ENCODE measurements around the gene SUPT16H. TPM values are rescaled to one million over a fixed set of nuclear protein-coding genes. Genes with fewer than 3 reads are reported as not detected.

Gene SUPT16H
- total and polyA plus RNA-seq, 10 of the 15 experiments (the other 5 are each of a cell fraction or from before 2014, with no cell fraction given), result 90.7 to 201 (median 121) TPM

GRCh38 chr14:21320913-21321312 is 62.9 kb downstream of the SUPT16H start:
- peaks cover 7% of the 10 kb centered on the region for H3K4me1 ChIP-seq (ENCODE audit: control insufficient read depth, insufficient read depth, low read length)
- H3K27me3 ChIP-seq (replicated peaks in 1 of 2; ENCODE audit: control insufficient read depth in 2 of 2, insufficient read depth in 2 of 2, low read length in 1 of 2), result no peaks in the 10 kb centered on the region; a peak in 1 of 4 replicates
- no peak overlapping the region for H3K4me2 ChIP-seq (ENCODE audit: control insufficient read depth, insufficient read depth)
- no peak for DNase-seq (ENCODE audit: low read depth, low spot score)
- no peak for FAIRE-seq
- ChIA-PET SMC1A (ENCODE audit: uncharacterized antibody, unreplicated experiment) (no interaction called here), RAD21 (ENCODE audit: unreplicated experiment) (no interaction called here), CTCF (no interaction called here), POLR2A (no interaction called here)
- no peaks in the 10 kb centered on the region for H3K79me2 ChIP-seq (ENCODE audit: control insufficient read depth, insufficient read depth, low read length)
- BruUV-seq (replicated peaks), result no TSS peak
- TF ChIP-seq LARP7 (IDR thresholded peaks at IDR 0.05) (no peak), ZBED1 (IDR thresholded peaks at IDR 0.05; ENCODE audit: borderline replicate concordance) (no peak), CBFB (IDR thresholded peaks at IDR 0.05; ENCODE audit: low read depth) (no peak), RUNX3 (IDR thresholded peaks at IDR 0.05; ENCODE audit: low read length) (no peak), NFXL1 (IDR thresholded peaks at IDR 0.05; ENCODE audit: borderline replicate concordance) (no peak), NFYA (IDR thresholded peaks at IDR 0.05; ENCODE audit: borderline replicate concordance, low read depth, low read length) (no peak), DPF2 (IDR thresholded peaks at IDR 0.05) (no peak), ATF3 (IDR thresholded peaks at IDR 0.05; ENCODE audit: borderline replicate concordance, extremely low read depth, low read depth, low read length) (no peak), SUPT20H (IDR thresholded peaks at IDR 0.05; ENCODE audit: borderline replicate concordance, control insufficient read depth, low read depth, low read length) (no peak), TCF3 (IDR thresholded peaks at IDR 0.05; ENCODE audit: borderline replicate concordance, insufficient read depth, low read depth, low read length) (no peak)
- H2AFZ ChIP-seq (ENCODE audit: control insufficient read depth, low read depth, low read length), result no peak overlapping the region
- 10% methylated on average over 2 of the region's 2 CpGs for WGBS (ENCODE audit: insufficient coverage, insufficient replicate concordance, low lambda C conversion rate, missing lambda C conversion rate)
- H3K9ac ChIP-seq (ENCODE audit: control insufficient read depth, insufficient read depth, low read length), result no peak overlapping the region
- no peaks in the 10 kb centered on the region for H4K20me1 ChIP-seq (ENCODE audit: control insufficient read depth, insufficient read depth)
- H3K4me3 ChIP-seq, result no peak overlapping the region
- no peak overlapping the region for H3K27ac ChIP-seq (ENCODE audit: control insufficient read depth, insufficient read depth)
- ATAC-seq, result no peak
- H3K36me3 ChIP-seq (ENCODE audit: control insufficient read depth in 2 of 2, insufficient read depth in 2 of 2, low read length in 1 of 2), result no peaks in the 10 kb centered on the region
- in situ Hi-C loops (cut with MboI) (no loop called here), intact Hi-C loops (cut with micrococcal nuclease; ENCODE audit: unreplicated experiment) (no loop called here)
- no peaks in the 10 kb centered on the region for H3K9me3 ChIP-seq (replicated peaks; ENCODE audit: control insufficient read depth, insufficient read depth, low read length)
